Measurements from ENCODE around the gene SLC29A4.
A peak's percentile ranks its signal among the peaks of the same experiment; 100 is the strongest.
"Not testable (repeated sequence)": the region's sequence is repeated elsewhere in the genome, so short reads cannot be mapped to it uniquely, and the experiment has no call there.

SLC29A4 gene

GRCh38 chr7:5282543-5283316 lies at the start of gene SLC29A4:
SLC29A4 (plus strand) TSS chr7:5282943; CDS start chr7:5287817, 4,874 bp downstream.
- DNase-seq = peak in 1 of 2 experiments; percentile 61

- DNase-seq = no peak
These were observed 47.6 kb upstream of the SLC29A4 start for GRCh38 chr7:5234852-5235831.

- DNase-seq = no peak
These were observed 45.5 kb upstream of the SLC29A4 start for GRCh38 chr7:5237286-5237685.

GRCh38 chr7:5238500-5238899 lies 44.2 kb upstream of the SLC29A4 start:
- no peak for DNase-seq

- no peak for DNase-seq
These were observed 39.5 kb upstream of the SLC29A4 start for GRCh38 chr7:5243261-5243660.

- DNase-seq = no peak
These were observed 34.4 kb upstream of the SLC29A4 start for GRCh38 chr7:5248201-5248885.

- DNase-seq = not testable (repeated sequence)
These were observed 32.0 kb upstream of the SLC29A4 start for GRCh38 chr7:5250787-5251186.

- DNase-seq = not testable (repeated sequence)
These were observed 29.2 kb upstream of the SLC29A4 start for GRCh38 chr7:5253529-5253928.

- not testable (repeated sequence) for DNase-seq
These were observed 28.4 kb upstream of the SLC29A4 start for GRCh38 chr7:5254371-5254770.

- no peak for DNase-seq
These were observed 26.9 kb upstream of the SLC29A4 start for GRCh38 chr7:5255832-5256231.

GRCh38 chr7:5260530-5261068 lies 22.1 kb upstream of the SLC29A4 start:
- not testable (repeated sequence) for DNase-seq

GRCh38 chr7:5263066-5263465 lies 19.7 kb upstream of the SLC29A4 start:
- DNase-seq = not testable (repeated sequence)

GRCh38 chr7:5265320-5266190 lies 17.2 kb upstream of the SLC29A4 start:
- DNase-seq = no peak

- no peak for DNase-seq
These were observed 16.3 kb upstream of the SLC29A4 start for GRCh38 chr7:5266191-5267028.

GRCh38 chr7:5267829-5268228 lies 14.9 kb upstream of the SLC29A4 start:
- DNase-seq = not testable (repeated sequence)

GRCh38 chr7:5269992-5270657 lies 12.6 kb upstream of the SLC29A4 start:
- DNase-seq = not testable (repeated sequence)

GRCh38 chr7:5270788-5271187 lies 12.0 kb upstream of the SLC29A4 start:
- DNase-seq = no peak

- DNase-seq = not testable (repeated sequence)
These were observed 8.8 kb upstream of the SLC29A4 start for GRCh38 chr7:5273831-5274405.

- no peak for DNase-seq
These were observed 8.3 kb upstream of the SLC29A4 start for GRCh38 chr7:5274441-5274840.

GRCh38 chr7:5274985-5275431 lies 7.7 kb upstream of the SLC29A4 start:
- not testable (repeated sequence) for DNase-seq

Measured in NCI-H526 (cell line).